D721Med (cell line): ENCODE results near the gene CCDC6.

ENCODE experiments used
- DNase-seq: peaks from one replicate; pipeline ENCODE4 v3.0.0; 2011; ENCODE audit warnings: low spot score; ENCODE audit not compliant: insufficient read length
- FAIRE-seq: peaks from 2 replicates; lab custom pipeline; 2011; peaks lifted over from hg19 to GRCh38; lab: Jason Lieb, UNC
- TF ChIP-seq, protein P1 (sequence below): IDR thresholded peaks from 2 replicates; pipeline ENCODE4 v1.5.1; 2012; ENCODE audit warnings: mild to moderate bottlenecking, control low read depth; ENCODE audit not compliant: insufficient read depth; ENCODE audit errors: missing control alignments

CCDC6 gene

GRCh38 chr10:59833810-59834209, 72.5 kb downstream of the CCDC6 start:
- TF ChIP-seq, protein P1, sequence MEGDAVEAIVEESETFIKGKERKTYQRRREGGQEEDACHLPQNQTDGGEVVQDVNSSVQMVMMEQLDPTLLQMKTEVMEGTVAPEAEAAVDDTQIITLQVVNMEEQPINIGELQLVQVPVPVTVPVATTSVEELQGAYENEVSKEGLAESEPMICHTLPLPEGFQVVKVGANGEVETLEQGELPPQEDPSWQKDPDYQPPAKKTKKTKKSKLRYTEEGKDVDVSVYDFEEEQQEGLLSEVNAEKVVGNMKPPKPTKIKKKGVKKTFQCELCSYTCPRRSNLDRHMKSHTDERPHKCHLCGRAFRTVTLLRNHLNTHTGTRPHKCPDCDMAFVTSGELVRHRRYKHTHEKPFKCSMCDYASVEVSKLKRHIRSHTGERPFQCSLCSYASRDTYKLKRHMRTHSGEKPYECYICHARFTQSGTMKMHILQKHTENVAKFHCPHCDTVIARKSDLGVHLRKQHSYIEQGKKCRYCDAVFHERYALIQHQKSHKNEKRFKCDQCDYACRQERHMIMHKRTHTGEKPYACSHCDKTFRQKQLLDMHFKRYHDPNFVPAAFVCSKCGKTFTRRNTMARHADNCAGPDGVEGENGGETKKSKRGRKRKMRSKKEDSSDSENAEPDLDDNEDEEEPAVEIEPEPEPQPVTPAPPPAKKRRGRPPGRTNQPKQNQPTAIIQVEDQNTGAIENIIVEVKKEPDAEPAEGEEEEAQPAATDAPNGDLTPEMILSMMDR: no peak
- DNase-seq: no peak
- no peak for FAIRE-seq

DNA sequence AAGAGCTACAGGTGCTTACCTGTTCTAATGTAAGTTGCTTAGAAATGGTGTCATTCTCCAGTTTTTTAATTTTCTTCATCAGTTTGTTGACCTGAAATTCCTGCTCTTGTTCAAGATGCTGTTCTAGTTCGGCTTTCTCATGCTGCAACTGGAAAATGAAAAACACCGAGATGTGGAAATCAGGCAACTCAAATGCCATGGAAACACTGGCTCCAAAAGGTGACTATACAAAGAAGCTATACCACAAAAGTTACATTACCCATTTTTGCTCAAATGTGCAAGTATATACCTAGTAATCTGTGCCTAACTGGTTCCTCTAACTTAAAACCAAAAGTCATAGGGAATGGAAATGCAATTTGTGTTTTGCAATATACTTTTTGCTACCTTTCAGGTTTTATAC, 73.8 kb downstream of the CCDC6 start:
- FAIRE-seq (no peak), DNase-seq (no peak)
- TF ChIP-seq, protein P1: no peak

- TF ChIP-seq, protein P1: no peak
- no peak for FAIRE-seq
- DNase-seq: no peak
Observed at GRCh38 chr10:59831658-59832503, 74.5 kb downstream of the CCDC6 start.

- TF ChIP-seq, protein P1: peak; percentile 75
- DNase-seq: no peak
- no peak for FAIRE-seq
Observed at GRCh38 chr10:59830601-59831259, 75.6 kb downstream of the CCDC6 start.

DNA sequence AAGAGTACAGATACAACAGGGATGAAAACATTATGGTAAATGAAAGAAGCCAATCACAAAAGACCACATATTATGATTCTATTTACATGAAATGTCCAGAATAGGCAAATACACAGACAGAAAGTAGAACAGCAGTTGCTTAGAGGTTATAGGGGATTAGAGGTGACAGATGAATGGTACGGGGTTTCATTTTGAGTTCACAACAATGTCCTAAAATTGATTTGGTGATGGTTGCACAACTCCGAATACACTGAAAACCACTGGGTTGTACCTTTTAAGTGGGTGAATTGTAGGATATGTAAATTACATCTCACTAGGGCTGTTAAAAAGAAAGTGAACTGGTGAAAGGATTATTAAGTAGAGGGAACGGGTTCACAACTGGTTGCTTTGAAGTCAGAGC, 76.8 kb downstream of the CCDC6 start:
- DNase-seq: no peak
- no peak for FAIRE-seq
- TF ChIP-seq, protein P1: no peak

DNA sequence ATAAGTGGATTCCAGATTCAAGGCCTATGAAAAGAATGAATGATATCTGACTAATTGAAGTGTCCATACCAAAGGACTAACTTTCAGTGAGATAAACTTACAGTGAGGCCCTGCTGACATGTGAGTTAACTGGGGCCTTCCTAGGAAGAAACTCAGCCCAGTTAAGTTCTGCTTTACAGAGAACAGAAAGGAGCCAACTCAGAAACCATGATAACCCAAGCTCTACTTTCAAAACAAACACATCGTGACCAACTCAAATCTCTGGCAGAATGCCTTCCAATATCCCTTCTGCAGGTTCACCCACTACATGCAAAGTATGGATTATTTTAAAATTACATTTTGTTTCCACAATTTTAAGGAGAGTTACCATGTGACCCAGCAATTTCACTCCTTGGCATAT, 77.3 kb downstream of the CCDC6 start:
- FAIRE-seq (no peak), DNase-seq (no peak)
- TF ChIP-seq, protein P1: no peak

DNA sequence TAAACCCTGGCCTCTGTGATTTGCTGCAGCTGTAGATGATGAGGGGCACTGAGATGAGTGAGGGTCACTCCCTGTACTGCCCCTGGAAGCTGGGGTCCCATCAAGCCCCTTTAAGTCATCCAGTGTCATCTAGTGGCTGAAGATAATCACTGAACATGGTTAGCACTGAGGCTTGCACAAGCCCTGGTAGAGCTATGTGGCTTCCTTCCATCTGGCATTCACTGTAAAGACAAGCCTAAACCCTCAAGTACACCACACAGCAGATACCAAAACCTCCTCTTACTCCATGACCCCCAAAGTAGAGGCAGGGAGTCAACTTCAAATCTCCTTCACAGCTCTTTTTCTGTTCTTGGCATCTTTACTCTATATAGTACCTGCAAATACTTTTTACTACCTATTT, 80.4 kb downstream of the CCDC6 start:
- FAIRE-seq (no peak), DNase-seq (no peak)
- TF ChIP-seq, protein P1: no peak
